Ramos (cell line): ENCODE results near the gene TCEA2.
"Not testable (repeated sequence)": the region's sequence is repeated elsewhere in the genome, so short reads cannot be mapped to it uniquely, and the experiment has no call there.

Experiments
- in situ Hi-C: fragments of 300-500 bp; cut with MboI; formaldehyde crosslinking; loops from one replicate; pipeline ENCODE4 v1.14.3; 2022; ENCODE audit warnings: low sequenced_read_pairs; ENCODE audit not compliant: unreplicated experiment

TCEA2 gene

GRCh38 chr20:64116541-64117431, 53.8 kb downstream of the TCEA2 start:
- in situ Hi-C loops: no loop called here

DNA sequence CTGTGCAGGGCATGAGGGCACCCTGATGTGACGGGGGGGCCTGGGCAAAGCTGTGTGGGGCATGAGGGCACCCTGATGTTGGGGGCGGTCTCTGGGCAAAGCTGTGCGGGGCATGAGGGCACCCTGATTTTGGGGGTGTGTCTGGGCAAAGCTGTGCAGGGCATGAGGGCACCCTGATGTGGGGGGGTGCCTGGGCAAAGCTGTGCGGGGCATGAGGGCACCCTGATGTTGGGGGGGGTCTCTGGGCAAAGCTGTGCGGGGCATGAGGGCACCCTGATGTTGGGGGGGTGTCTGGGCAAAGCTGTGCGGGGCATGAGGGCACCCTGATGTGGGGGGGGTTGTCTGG, 54.4 kb downstream of the TCEA2 start:
- in situ Hi-C loops: not testable (repeated sequence)

GRCh38 chr20:64119301-64119680, 56.3 kb downstream of the TCEA2 start:
- in situ Hi-C loops: no loop called here

- in situ Hi-C loops: loop anchor here (10.0 kb wide), 1 partner anchor 75 kb away; the partner anchor contains the start of gene SOX18
Measured at GRCh38 chr20:64119681-64120341, 56.8 kb downstream of the TCEA2 start.

DNA sequence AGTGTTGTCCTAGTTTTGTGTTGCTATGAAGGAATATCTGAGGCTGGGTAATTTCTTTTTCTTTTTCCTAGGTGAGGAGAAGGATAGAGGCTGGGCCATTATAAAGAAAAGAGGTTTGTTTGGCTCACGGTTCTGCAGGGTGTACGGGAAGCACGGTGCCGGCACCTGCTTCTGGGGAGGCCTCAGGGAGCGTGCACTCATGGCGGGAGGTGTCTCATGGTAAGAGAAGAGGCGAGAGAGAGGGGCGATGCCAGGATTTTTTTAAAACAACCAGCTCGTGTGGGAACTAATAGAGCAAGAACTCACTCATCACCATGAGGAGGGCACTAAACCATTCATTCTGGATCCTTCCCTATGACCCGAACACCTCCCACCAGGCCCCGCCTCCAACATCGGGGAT, 58.6 kb downstream of the TCEA2 start:
- in situ Hi-C loops: loop anchor here (10.0 kb wide), 1 partner anchor 77 kb away; the partner anchor contains the start of gene SOX18
